DOHH2 (cell line): ENCODE data around the gene AMACR.

Experiments used
- EZH2phosphoT487 ChIP-seq: fragments of 200-600 bp; sonication (generic); IDR thresholded peaks from 2 replicates; pipeline ENCODE4 v1.6.1; 2017; ENCODE audit warnings: borderline replicate concordance, mild to moderate bottlenecking, antibody characterized with exemption, low read length, moderate library complexity, mixed read lengths
- TF ChIP-seq, protein P1 (sequence below): fragments of 200-600 bp; sonication (generic); IDR thresholded peaks from one replicate; pipeline ENCODE4 v1.5.1; 2014; ENCODE audit warnings: antibody characterized with exemption, mild to moderate bottlenecking, low read depth, low read length; ENCODE audit not compliant: poor library complexity, severe bottlenecking

DNA sequence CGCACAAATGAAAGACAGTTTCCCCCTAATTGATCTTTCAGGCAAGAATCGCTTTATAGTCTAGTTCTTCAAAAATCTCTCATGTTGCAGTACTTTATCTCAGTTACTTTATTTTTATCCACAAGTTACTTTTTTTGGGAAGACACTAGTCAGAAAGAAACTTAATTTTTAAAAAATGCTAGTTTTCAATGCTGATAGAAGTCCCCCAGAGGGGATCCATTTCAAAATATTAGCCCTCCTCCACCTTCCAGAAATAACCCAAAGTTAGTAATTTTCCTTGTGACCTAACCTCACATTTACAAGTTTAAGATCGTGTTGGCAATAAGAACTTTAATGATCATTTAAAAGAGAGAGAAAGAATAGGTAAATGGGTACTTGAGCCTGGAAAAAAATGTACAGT is 24.1 kb upstream of the AMACR start:
- TF ChIP-seq, protein P1, sequence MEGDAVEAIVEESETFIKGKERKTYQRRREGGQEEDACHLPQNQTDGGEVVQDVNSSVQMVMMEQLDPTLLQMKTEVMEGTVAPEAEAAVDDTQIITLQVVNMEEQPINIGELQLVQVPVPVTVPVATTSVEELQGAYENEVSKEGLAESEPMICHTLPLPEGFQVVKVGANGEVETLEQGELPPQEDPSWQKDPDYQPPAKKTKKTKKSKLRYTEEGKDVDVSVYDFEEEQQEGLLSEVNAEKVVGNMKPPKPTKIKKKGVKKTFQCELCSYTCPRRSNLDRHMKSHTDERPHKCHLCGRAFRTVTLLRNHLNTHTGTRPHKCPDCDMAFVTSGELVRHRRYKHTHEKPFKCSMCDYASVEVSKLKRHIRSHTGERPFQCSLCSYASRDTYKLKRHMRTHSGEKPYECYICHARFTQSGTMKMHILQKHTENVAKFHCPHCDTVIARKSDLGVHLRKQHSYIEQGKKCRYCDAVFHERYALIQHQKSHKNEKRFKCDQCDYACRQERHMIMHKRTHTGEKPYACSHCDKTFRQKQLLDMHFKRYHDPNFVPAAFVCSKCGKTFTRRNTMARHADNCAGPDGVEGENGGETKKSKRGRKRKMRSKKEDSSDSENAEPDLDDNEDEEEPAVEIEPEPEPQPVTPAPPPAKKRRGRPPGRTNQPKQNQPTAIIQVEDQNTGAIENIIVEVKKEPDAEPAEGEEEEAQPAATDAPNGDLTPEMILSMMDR = no peak
- no peak for TF ChIP-seq EZH2phosphoT487
